Activated CD4-positive, alpha-beta T cell treated with anti-CD3 and anti-CD28 coated beads for 36 hours (primary cell): Measurements from ENCODE around the gene TNFRSF12A. TPM values are rescaled to one million over a fixed set of nuclear protein-coding genes. Genes with fewer than 3 reads are reported as not detected.

Experiments
- ATAC-seq: fragments of 200-7000 bp; cut with Tn5 transposase; one replicate; pipeline ENCODE4 v1.10.0; 2021; ENCODE audit warnings: mild to moderate bottlenecking, moderate library complexity
- CTCF ChIA-PET: fragments of 350-600 bp; sonication (Branson Sonifier 250); formaldehyde crosslinking; loops from one replicate; lab custom pipeline; 2021; ENCODE audit warnings: antibody characterized with exemption; lab: Charles Lee
- POLR2A ChIA-PET: fragments of 350-600 bp; sonication (Branson Sonifier 250); formaldehyde crosslinking; loops from one replicate; lab custom pipeline; 2021; ENCODE audit warnings: antibody characterized with exemption, inconsistent platforms; lab: Charles Lee
- DNase-seq: peaks from one replicate; pipeline ENCODE4 v3.0.0-alpha.2; 2020
- H3K27ac Mint-ChIP-seq: one replicate; pipeline ENCODE4 v1.8.0; 2021; ENCODE audit warnings: mixed read lengths
- H3K27me3 Mint-ChIP-seq: one replicate; pipeline ENCODE4 v1.8.0; 2021; ENCODE audit warnings: mixed read lengths
- H3K36me3 Mint-ChIP-seq: one replicate; pipeline ENCODE4 v1.8.0; 2021; ENCODE audit warnings: low read depth, mixed read lengths
- H3K4me1 Mint-ChIP-seq: one replicate; pipeline ENCODE4 v1.8.0; 2021; ENCODE audit warnings: mixed read lengths
- H3K4me3 Mint-ChIP-seq: one replicate; pipeline ENCODE4 v1.8.0; 2021; ENCODE audit warnings: mild to moderate bottlenecking, moderate library complexity, mixed read lengths
- H3K9me3 Mint-ChIP-seq: one replicate; pipeline ENCODE4 v1.8.0; 2021; ENCODE audit warnings: low read depth, mixed read lengths
- intact Hi-C, 2 experiments: fragments of 100-400 bp; cut with DNase I in 1 of 2; cut with micrococcal nuclease in 1 of 2; formaldehyde crosslinking; loops; one replicate each; pipeline versions ENCODE4 v1.14.2 to v1.15.1; 2022 to 2024; cut with DNase I, micrococcal nuclease
- total RNA-seq, 2 experiments: library from RNA; stranded (reverse); gene quantifications; one replicate each; pipeline ENCODE4 v1.2.3, GENCODE V29; 2021

The TNFRSF12A gene
- total RNA-seq, 2 experiments from 2014 or later: 5.4 to 7.7 TPM

DNA sequence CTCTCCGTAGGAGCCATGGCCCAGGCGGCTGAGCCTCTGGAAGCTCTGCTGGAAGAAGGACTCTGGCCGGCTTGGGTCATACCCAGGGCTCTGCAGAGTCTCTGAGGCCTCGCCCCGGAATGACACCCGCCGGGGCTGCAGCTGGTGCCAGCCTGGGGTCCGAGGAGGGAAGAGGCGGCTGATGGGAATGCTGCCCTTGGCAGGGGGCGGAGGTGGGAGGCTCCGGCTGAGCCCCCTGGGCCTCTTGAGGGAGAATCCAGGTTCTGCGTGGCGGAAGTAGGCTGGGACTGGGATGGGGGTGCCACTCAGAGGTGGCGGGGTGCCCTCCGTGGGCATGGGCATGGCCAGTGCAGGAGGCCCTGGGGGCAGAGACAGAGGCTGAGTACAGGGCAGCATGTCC lies 43.5 kb upstream of the TNFRSF12A start:
- no peaks in the 10 kb centered on the region for H3K9me3 Mint-ChIP-seq
- intact Hi-C loops: no loop called here
- peaks cover 41% of the 10 kb centered on the region for H3K36me3 Mint-ChIP-seq
- no peak overlapping the region for H3K4me3 Mint-ChIP-seq
- ATAC-seq: no peak
- H3K4me1 Mint-ChIP-seq: peaks cover 1% of the 10 kb centered on the region
- H3K27ac Mint-ChIP-seq: no peak overlapping the region
- DNase-seq: no peak
- ChIA-PET POLR2A (interaction anchor here (0.9 kb wide), 1 partner anchor 70 kb away, joined by 3 read pairs; no protein-coding TSS in a partner anchor), CTCF (interaction anchor here (0.9 to 1.1 kb wide), 2 partner anchors 52 to 65 kb away, joined by 3 to 5 read pairs; partner anchors contain the start of gene FLYWCH1)
- peaks cover 1% of the 10 kb centered on the region for H3K27me3 Mint-ChIP-seq

DNA sequence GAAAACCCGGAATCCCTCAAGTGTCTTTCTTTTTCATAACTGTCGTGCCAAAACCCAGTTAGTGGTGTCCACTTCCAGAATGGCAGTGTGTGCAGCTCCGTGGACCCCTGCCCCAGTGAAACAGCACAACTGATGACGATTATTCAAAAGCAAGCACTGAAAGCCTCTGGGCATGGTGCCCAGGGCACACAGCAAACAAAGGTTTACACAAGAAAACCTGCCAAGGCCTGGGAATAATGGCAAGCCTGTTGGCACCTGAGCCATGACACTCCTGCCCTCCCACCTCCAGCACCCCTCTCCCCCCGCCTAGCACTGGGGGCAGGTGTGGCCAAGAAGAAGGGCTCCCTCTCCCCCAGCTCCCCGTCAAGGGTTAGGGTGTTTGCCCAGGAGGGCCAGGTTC lies 42.7 kb upstream of the TNFRSF12A start:
- ATAC-seq: no peak
- intact Hi-C loops: no loop called here
- ChIA-PET POLR2A (interaction anchor here (0.9 to 1.1 kb wide), 2 partner anchors 8 to 71 kb away, joined by 3 read pairs; partner anchors contain the start of gene PAQR4), CTCF (interaction anchor here (0.9 to 1.3 kb wide), 3 partner anchors 17 to 66 kb away, joined by 3 to 5 read pairs (median 4); partner anchors contain the start of gene FLYWCH1)
- no peak for DNase-seq
- no peak overlapping the region for H3K4me3 Mint-ChIP-seq
- H3K4me1 Mint-ChIP-seq: peaks cover 3% of the 10 kb centered on the region
- peaks cover 2% of the 10 kb centered on the region for H3K27me3 Mint-ChIP-seq
- no peaks in the 10 kb centered on the region for H3K9me3 Mint-ChIP-seq
- H3K27ac Mint-ChIP-seq: no peak overlapping the region
- peaks cover 38% of the 10 kb centered on the region for H3K36me3 Mint-ChIP-seq

DNA sequence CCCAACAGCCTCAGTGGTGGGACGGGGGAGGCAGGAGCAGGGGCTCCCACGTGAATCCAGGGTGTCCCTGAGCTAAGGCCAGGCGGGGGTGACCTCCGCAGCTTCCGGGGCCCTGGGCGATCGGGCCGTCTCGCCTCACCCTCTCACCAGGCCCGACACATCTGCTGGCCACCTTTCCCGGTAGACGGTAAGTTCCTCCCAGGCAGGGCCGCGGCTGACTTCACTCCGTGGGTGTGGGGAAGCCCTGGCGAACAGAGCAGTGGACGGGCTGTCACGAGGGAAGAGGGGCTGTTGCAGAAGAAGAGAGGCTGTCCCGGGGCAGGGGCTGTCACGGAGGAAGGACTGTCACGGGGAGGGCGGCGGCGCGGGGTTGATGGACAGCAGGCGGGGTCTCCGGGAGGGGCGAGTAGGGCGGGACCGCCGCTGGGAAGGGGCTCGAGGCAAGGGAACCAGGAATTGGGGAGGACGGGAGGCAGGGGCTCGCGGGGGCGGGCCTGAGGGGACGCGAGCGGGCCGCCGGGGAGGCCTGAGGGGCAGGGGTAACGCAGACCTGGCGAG lies 40.4 kb upstream of the TNFRSF12A start:
- H3K9me3 Mint-ChIP-seq: no peaks in the 10 kb centered on the region
- ChIA-PET CTCF (interaction anchor here (0.8 to 1.7 kb wide), 4 partner anchors 10 to 140 kb away, joined by 3 to 7 read pairs (median 4); no protein-coding TSS in a partner anchor), POLR2A (interaction anchor here (0.6 to 1.2 kb wide), 2 partner anchors 8 to 111 kb away, joined by 5 read pairs; no protein-coding TSS in a partner anchor)
- peaks cover 6% of the 10 kb centered on the region for H3K4me1 Mint-ChIP-seq
- peak; percentile 5 for ATAC-seq
- H3K4me3 Mint-ChIP-seq: peak overlapping the region; percentile 87
- intact Hi-C loops: loop anchor here (1.0 to 5.0 kb wide), 11 partner anchors 9 to 258 kb away; partner anchors contain the start of genes FLYWCH1 (in 1 of the 2), PAQR4 (in 1 of the 2), SRRM2 (in 1 of the 2) and THOC6 (in 1 of the 2)
- H3K36me3 Mint-ChIP-seq: peaks cover 29% of the 10 kb centered on the region
- H3K27me3 Mint-ChIP-seq: peaks cover 2% of the 10 kb centered on the region
- peak; percentile 55 for DNase-seq
- H3K27ac Mint-ChIP-seq: peak overlapping the region; percentile 74

DNA sequence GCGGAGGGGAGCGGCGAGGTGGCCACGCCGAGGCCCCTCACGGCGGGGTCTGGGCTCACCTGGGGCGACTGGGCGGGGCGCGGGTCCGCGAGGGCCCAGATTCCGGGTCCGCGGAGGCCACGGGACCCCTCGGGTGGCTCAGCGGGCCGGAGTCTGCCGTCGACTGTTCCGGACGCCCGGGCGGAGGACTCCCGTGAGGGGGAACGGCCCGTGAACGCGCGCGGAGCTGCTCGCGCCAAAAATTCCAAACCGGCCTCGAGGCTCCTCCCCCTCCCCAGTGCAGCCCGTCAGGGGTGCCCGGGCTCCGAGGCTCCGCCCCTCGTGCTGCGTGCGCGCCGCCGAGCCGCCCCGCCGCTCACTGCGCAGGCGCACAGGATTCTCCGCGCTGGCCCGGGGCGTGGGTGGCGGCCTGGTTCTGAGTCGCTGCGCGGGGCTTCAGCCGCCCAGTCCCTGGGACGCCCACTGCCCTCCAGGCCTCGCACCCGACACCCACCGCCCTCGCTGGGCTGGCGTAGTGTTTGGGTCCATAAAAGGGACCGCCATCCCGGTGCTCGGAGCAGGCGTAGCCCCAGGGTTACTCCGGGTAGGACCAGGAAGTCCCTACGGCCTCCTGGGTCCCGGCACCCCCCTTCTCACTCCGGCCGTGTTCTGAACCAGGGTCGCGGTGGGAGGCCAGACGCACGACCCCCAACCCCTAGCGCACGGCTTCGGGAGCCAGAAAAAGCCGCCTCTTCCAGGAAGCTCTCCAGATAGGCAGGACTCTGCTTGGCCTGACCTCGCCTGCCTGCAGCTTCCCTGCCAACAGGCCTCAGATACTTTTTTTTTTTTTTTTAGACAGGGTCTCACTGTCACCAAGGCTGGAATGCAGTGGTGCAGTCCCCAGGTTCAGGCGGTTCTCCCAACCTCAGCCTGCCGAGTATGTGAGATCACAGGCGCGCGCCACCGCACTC lies 39.7 kb upstream of the TNFRSF12A start, which contains the start of gene PKMYT1:
Gene PKMYT1, minus strand, starts transcription at position 220 of the 950 bp plus-strand sequence. CDS start 789 bp downstream, outside the sequence.
- Mint-ChIP-seq H3K27ac (peak within 1 kb of the TSS; percentile 84), H3K9me3 (no peaks in the 10 kb centered on the region), H3K36me3 (peaks cover 27% of the 10 kb centered on the region), H3K27me3 (peaks cover 2% of the 10 kb centered on the region), H3K4me1 (peaks cover 6% of the 10 kb centered on the region), H3K4me3 (peak within 1 kb of the TSS; percentile 87)
- DNase-seq (peak; percentile 97), ATAC-seq (peak; percentile 91)
- ChIA-PET CTCF (interaction anchor here (0.8 to 1.7 kb wide), 5 partner anchors 10 to 141 kb away, joined by 3 to 7 read pairs (median 4); partner anchors contain the start of gene PAQR4), POLR2A (interaction anchor here (0.6 to 1.2 kb wide), 3 partner anchors 9 to 110 kb away, joined by 3 to 5 read pairs (median 5); no protein-coding TSS in a partner anchor)
- intact Hi-C loops: loop anchor here (1.0 to 5.0 kb wide), 11 partner anchors 10 to 259 kb away; partner anchors contain the start of genes FLYWCH1 (in 1 of the 2), PAQR4 (in 1 of the 2), SRRM2 (in 1 of the 2) and THOC6 (in 1 of the 2)

DNA sequence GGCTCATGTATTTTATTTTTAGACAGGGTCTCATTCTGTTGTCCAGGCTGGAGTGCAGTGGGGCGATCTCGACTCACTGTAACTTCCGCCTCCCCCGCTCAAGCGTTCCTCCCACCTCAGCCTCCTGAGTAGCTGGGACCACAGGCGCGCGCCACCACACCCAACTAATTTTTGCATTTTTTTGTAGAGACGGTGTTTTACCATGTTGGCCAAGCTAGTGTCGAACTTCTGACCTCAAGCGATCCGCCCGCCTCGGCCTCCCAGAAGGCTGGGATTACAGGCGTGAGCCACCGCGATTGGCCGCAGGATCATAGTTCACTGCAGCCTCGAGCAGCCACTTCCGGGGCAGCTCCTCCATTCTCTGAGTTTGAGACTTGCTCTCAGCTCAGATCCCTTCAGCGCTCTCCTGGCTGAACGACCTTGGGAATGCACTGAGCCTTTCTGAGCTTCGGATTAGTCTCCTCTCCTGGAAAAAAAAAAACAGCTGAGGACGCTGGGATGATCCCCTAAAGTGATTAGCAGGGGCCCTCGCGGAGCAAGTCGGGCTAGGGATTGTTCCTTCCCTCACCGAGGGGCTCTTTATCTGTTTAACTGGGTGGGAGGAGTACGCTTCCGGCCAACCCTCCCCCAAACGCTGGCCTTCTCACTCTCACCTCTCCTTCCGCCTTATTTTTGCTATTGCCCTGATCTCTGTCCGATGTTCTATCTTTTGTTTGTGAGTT lies 38.8 kb upstream of the TNFRSF12A start:
- DNase-seq (no peak), ATAC-seq (no peak)
- no peaks in the 10 kb centered on the region for H3K9me3 Mint-ChIP-seq
- ChIA-PET CTCF (interaction anchor here (0.7 to 1.7 kb wide), 5 partner anchors 12 to 51 kb away, joined by 3 to 7 read pairs (median 3); partner anchors contain the start of gene PAQR4), POLR2A (no interaction called here)
- H3K36me3 Mint-ChIP-seq: peaks cover 23% of the 10 kb centered on the region
- intact Hi-C loops: loop anchor here in 1 of 2 experiments (5.0 kb wide), 1 partner anchor 126 kb away; no protein-coding TSS in a partner anchor
- peak overlapping the region; percentile 87 for H3K4me3 Mint-ChIP-seq
- peaks cover 6% of the 10 kb centered on the region for H3K4me1 Mint-ChIP-seq
- peaks cover 2% of the 10 kb centered on the region for H3K27me3 Mint-ChIP-seq
- peak overlapping the region; percentile 84 for H3K27ac Mint-ChIP-seq

DNA sequence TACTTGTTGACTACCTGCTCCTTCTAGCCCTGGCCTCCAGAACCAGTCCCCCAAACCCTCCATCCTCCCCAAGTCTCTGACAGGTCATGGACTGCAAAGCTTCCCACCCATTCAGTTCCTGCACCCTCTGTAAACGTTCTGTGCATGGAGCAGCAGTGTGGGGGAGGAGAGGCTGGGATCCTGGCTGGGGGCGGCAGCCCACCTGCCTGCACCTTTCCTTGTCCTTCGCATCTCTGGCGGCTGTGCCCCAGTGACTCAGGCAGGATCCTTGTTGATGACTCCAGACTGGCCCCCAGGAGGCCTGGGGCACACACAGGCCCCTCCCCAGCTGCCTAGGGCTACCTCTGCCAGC lies 38.3 kb upstream of the TNFRSF12A start:
- ATAC-seq: no peak
- Mint-ChIP-seq H3K27me3 (peaks cover 2% of the 10 kb centered on the region), H3K27ac (peak overlapping the region; percentile 82), H3K36me3 (peaks cover 22% of the 10 kb centered on the region), H3K9me3 (no peaks in the 10 kb centered on the region), H3K4me1 (peaks cover 6% of the 10 kb centered on the region), H3K4me3 (peak overlapping the region; percentile 87)
- ChIA-PET POLR2A (no interaction called here), CTCF (interaction anchor here (0.7 to 0.9 kb wide), 3 partner anchors 20 to 50 kb away, joined by 3 read pairs; no protein-coding TSS in a partner anchor)
- intact Hi-C loops: loop anchor here in 1 of 2 experiments (5.0 kb wide), 1 partner anchor 125 kb away; no protein-coding TSS in a partner anchor
- DNase-seq: no peak

DNA sequence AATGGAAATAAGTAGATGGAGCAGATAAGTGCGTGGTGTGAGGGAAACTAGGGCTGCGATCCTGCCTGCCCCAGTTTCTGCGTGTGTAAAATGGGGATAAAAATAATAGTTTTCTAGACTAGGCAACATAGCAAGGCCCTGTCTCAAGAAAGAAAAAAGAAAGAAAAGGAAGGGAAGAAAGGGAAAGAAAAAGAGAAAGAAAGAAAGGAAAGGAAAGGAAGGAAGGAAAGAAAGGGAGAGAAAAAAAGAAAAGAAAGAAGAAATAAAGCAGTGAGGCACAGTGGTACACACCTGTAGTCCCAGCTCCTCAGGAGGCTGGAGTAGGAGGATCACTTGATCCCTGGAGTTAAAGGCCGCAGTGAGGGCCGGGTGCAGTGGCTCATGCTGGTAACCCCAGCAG lies 37.8 kb upstream of the TNFRSF12A start:
- Mint-ChIP-seq H3K36me3 (peaks cover 17% of the 10 kb centered on the region), H3K4me3 (no peak overlapping the region), H3K9me3 (no peaks in the 10 kb centered on the region), H3K4me1 (peaks cover 6% of the 10 kb centered on the region), H3K27me3 (peaks cover 2% of the 10 kb centered on the region), H3K27ac (no peak overlapping the region)
- CTCF ChIA-PET: interaction anchor here (0.8 to 1.1 kb wide), 2 partner anchors 12 to 20 kb away, joined by 3 to 4 read pairs; no protein-coding TSS in a partner anchor
- DNase-seq (no peak), ATAC-seq (no peak)
- intact Hi-C loops: loop anchor here in 1 of 2 experiments (5.0 kb wide), 1 partner anchor 125 kb away; no protein-coding TSS in a partner anchor
- POLR2A ChIA-PET: no interaction called here

DNA sequence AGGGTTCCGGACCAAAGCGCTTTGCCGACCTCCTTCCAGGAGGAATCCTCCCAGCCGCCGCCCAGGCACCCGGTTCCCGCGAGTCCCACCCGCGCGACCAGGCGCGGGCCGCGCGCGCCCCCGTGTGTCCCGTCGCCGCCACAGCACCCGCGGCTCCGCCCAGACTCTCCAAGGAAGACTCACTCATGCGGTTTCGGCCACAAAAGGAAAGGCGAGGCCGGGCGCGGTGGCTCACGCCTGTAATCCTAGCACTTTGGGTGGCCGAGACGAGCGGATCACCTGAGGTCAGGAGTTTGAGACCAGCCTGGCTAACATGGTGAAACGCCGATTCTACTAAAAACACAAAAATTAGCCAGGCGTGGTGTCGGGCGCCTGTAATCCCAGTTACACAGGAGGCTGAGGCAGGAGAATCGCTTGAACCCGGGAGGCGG lies 36.4 kb upstream of the TNFRSF12A start:
- ChIA-PET POLR2A (no interaction called here), CTCF (interaction anchor here (0.7 kb wide), 1 partner anchor 134 kb away, joined by 6 read pairs; no protein-coding TSS in a partner anchor)
- peak; percentile 57 for ATAC-seq
- intact Hi-C loops: loop anchor here in 1 of 2 experiments (1.0 to 5.0 kb wide), 3 partner anchors 21 to 124 kb away; no protein-coding TSS in a partner anchor
- H3K4me3 Mint-ChIP-seq: peak overlapping the region; percentile 41
- H3K4me1 Mint-ChIP-seq: peaks cover 6% of the 10 kb centered on the region
- H3K36me3 Mint-ChIP-seq: peaks cover 8% of the 10 kb centered on the region
- peaks cover 2% of the 10 kb centered on the region for H3K27me3 Mint-ChIP-seq
- H3K27ac Mint-ChIP-seq: no peak overlapping the region
- peak; percentile 88 for DNase-seq
- no peaks in the 10 kb centered on the region for H3K9me3 Mint-ChIP-seq

DNA sequence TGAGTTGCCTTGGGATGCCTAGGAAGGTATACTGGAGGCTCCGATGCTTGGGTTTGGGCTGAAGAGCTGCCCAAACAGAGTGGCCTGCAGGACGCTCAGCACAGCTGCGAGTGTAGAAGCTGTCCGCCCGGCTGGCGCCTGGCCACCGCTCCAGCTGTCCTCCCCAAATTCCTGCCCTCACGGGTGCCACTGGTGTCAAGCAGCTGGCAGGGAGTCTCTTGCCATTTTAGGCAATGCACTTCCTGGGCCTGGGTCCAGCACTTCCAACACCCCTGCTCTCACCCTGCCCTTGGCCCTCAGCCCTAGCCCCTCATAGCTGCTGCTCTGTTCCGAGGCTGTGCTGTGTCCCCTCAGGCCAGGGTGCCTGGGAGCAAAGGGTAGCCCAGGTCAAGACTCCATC lies 34.7 kb upstream of the TNFRSF12A start:
- Mint-ChIP-seq H3K27me3 (peaks cover 2% of the 10 kb centered on the region), H3K4me3 (no peak overlapping the region), H3K36me3 (peaks cover 2% of the 10 kb centered on the region), H3K4me1 (peaks cover 6% of the 10 kb centered on the region), H3K27ac (no peak overlapping the region), H3K9me3 (no peaks in the 10 kb centered on the region)
- POLR2A ChIA-PET: no interaction called here
- CTCF ChIA-PET: interaction anchor here (1.2 kb wide), 2 partner anchors 10 to 15 kb away, joined by 3 read pairs; no protein-coding TSS in a partner anchor
- intact Hi-C loops: no loop called here
- ATAC-seq (no peak), DNase-seq (no peak)

DNA sequence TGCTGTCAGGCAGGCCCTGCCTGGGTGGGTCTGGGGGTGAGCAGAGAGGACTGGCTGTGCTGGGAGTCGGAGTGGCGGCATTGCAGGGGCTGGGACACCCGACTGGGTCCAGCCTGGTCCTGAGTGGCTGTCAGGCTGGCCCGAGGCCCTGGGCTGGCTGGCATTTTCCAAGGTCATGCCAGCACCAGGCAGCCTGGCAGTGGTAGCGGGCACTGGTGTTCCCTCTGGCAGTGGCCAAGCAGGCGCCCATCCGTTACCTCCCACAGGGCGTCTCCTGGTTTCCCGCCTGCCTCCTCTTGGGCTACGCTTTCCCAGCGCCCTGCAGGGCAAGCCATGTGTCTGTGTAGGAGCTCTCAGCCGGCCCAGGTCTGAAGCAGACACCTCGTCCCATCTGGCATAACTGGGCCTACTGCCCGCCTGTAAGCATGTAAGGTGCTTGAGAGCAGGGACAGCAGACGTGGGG lies 34.2 kb upstream of the TNFRSF12A start:
- ChIA-PET CTCF (interaction anchor here (0.7 to 1.6 kb wide), 3 partner anchors 16 to 42 kb away, joined by 3 read pairs; no protein-coding TSS in a partner anchor), POLR2A (no interaction called here)
- H3K4me1 Mint-ChIP-seq: peaks cover 6% of the 10 kb centered on the region
- no peak overlapping the region for H3K27ac Mint-ChIP-seq
- H3K4me3 Mint-ChIP-seq: no peak overlapping the region
- DNase-seq (no peak), ATAC-seq (no peak)
- peaks cover 2% of the 10 kb centered on the region for H3K36me3 Mint-ChIP-seq
- intact Hi-C loops: no loop called here
- H3K9me3 Mint-ChIP-seq: no peaks in the 10 kb centered on the region
- H3K27me3 Mint-ChIP-seq: peaks cover 2% of the 10 kb centered on the region
